ENCODE results near the gene PTBP3.

Gene PTBP3

GRCh38 chr9:112173489-112174221, 159.8 kb downstream of the PTBP3 start:
- Histone ChIP-seq H2BK15ac (replicated peaks; ENCODE audit: low read depth) (no peak overlapping the region), H3K79me2 (ENCODE audit: control insufficient read depth, insufficient read depth, low read length) (no peaks in the 10 kb centered on the region), H2AK5ac (ENCODE audit: low read length) (peak overlapping the region; percentile 25), H4K8ac (ENCODE audit: low read depth, low read length) (no peak overlapping the region), H3K79me1 (ENCODE audit: low read length) (no peaks in the 10 kb centered on the region), H3K9ac (ENCODE audit: low read length) (no peak overlapping the region), H4K5ac (ENCODE audit: low read length) (no peak overlapping the region), H3K27me3 (ENCODE audit: insufficient read depth, low read length, poor library complexity) (no peaks in the 10 kb centered on the region), H3K4ac (ENCODE audit: low read depth, low read length) (no peak overlapping the region), H3K4me3 (ENCODE audit: low read length) (no peak overlapping the region), H3K4me1 (ENCODE audit: control insufficient read depth, low read depth, low read length) (peaks cover 2% of the 10 kb centered on the region), H3K18ac (ENCODE audit: low read length) (no peak overlapping the region), H3K23ac (ENCODE audit: low read length) (no peak overlapping the region), H2BK120ac (ENCODE audit: low read depth, low read length) (no peak overlapping the region), H2BK5ac (ENCODE audit: low read length) (no peak overlapping the region), H3K4me2 (ENCODE audit: low read length) (no peak overlapping the region), H3K27ac (ENCODE audit: low read depth, low read length) (no peak overlapping the region), H3K36me3 (ENCODE audit: control insufficient read depth, insufficient read depth, low read length) (no peaks in the 10 kb centered on the region), H3K56ac (ENCODE audit: low read length) (peak overlapping the region; percentile 19)
- no CpG with 5 or more reads among the region's 18 CpGs for WGBS (ENCODE audit: extremely low coverage, insufficient coverage, low lambda C conversion rate)
- DNase-seq: no peak

- no peaks in the 10 kb centered on the region for H3K36me3 ChIP-seq (ENCODE audit: control insufficient read depth, insufficient read depth, low read length)
- no peak overlapping the region for H3K4ac ChIP-seq (ENCODE audit: low read depth, low read length)
- no peak overlapping the region for H4K5ac ChIP-seq (ENCODE audit: low read length)
- no CpG with 5 or more reads among the region's 5 CpGs for whole genome bisulfite sequencing (ENCODE audit: extremely low coverage, insufficient coverage, low lambda C conversion rate)
- no peak for DNase-seq
- H3K27ac ChIP-seq (ENCODE audit: low read depth, low read length): no peak overlapping the region
- no peak overlapping the region for H3K9ac ChIP-seq (ENCODE audit: low read length)
- H3K4me1 ChIP-seq (ENCODE audit: control insufficient read depth, low read depth, low read length): peaks cover 2% of the 10 kb centered on the region
- H3K4me3 ChIP-seq (ENCODE audit: low read length): no peak overlapping the region
- no peak overlapping the region for H3K4me2 ChIP-seq (ENCODE audit: low read length)
- H3K23ac ChIP-seq (ENCODE audit: low read length): no peak overlapping the region
- H3K79me1 ChIP-seq (ENCODE audit: low read length): no peaks in the 10 kb centered on the region
- H4K8ac ChIP-seq (ENCODE audit: low read depth, low read length): no peak overlapping the region
- H3K18ac ChIP-seq (ENCODE audit: low read length): no peak overlapping the region
- H2BK120ac ChIP-seq (ENCODE audit: low read depth, low read length): no peak overlapping the region
- no peak overlapping the region for H3K56ac ChIP-seq (ENCODE audit: low read length)
- no peaks in the 10 kb centered on the region for H3K27me3 ChIP-seq (ENCODE audit: insufficient read depth, low read length, poor library complexity)
- H2AK5ac ChIP-seq (ENCODE audit: low read length): no peak overlapping the region
- no peak overlapping the region for H2BK15ac ChIP-seq (replicated peaks; ENCODE audit: low read depth)
- no peaks in the 10 kb centered on the region for H3K79me2 ChIP-seq (ENCODE audit: control insufficient read depth, insufficient read depth, low read length)
- H2BK5ac ChIP-seq (ENCODE audit: low read length): no peak overlapping the region
Observed at GRCh38 chr9:112170968-112171367, 162.5 kb downstream of the PTBP3 start.

GRCh38 chr9:112170235-112170634, 163.2 kb downstream of the PTBP3 start:
- WGBS (ENCODE audit: extremely low coverage, insufficient coverage, low lambda C conversion rate): no CpG with 5 or more reads among the region's 4 CpGs
- Histone ChIP-seq H3K79me2 (ENCODE audit: control insufficient read depth, insufficient read depth, low read length) (no peaks in the 10 kb centered on the region), H3K27ac (ENCODE audit: low read depth, low read length) (no peak overlapping the region), H3K4me2 (ENCODE audit: low read length) (no peak overlapping the region), H3K79me1 (ENCODE audit: low read length) (no peaks in the 10 kb centered on the region), H2AK5ac (ENCODE audit: low read length) (no peak overlapping the region), H2BK15ac (replicated peaks; ENCODE audit: low read depth) (no peak overlapping the region), H2BK120ac (ENCODE audit: low read depth, low read length) (no peak overlapping the region), H2BK5ac (ENCODE audit: low read length) (no peak overlapping the region), H3K56ac (ENCODE audit: low read length) (no peak overlapping the region), H4K8ac (ENCODE audit: low read depth, low read length) (no peak overlapping the region), H3K4me3 (ENCODE audit: low read length) (no peak overlapping the region), H4K5ac (ENCODE audit: low read length) (no peak overlapping the region), H3K36me3 (ENCODE audit: control insufficient read depth, insufficient read depth, low read length) (no peaks in the 10 kb centered on the region), H3K4me1 (ENCODE audit: control insufficient read depth, low read depth, low read length) (peaks cover 2% of the 10 kb centered on the region), H3K23ac (ENCODE audit: low read length) (no peak overlapping the region), H3K18ac (ENCODE audit: low read length) (no peak overlapping the region), H3K4ac (ENCODE audit: low read depth, low read length) (no peak overlapping the region), H3K27me3 (ENCODE audit: insufficient read depth, low read length, poor library complexity) (no peaks in the 10 kb centered on the region), H3K9ac (ENCODE audit: low read length) (no peak overlapping the region)
- DNase-seq: peak; percentile 62

- WGBS (ENCODE audit: extremely low coverage, insufficient coverage, low lambda C conversion rate): no CpG with 5 or more reads among the region's 6 CpGs
Observed at GRCh38 chr9:112169368-112169767, 164.1 kb downstream of the PTBP3 start.

GRCh38 chr9:112168197-112168596, 165.2 kb downstream of the PTBP3 start:
- no CpG with 5 or more reads among the region's 3 CpGs for WGBS (ENCODE audit: extremely low coverage, insufficient coverage, low lambda C conversion rate)
- H3K27ac ChIP-seq (ENCODE audit: low read depth, low read length): no peak overlapping the region

More at GRCh38 chr9:112169368-112169767, 164.1 kb downstream of the PTBP3 start:
- no peak overlapping the region for H2BK120ac ChIP-seq (ENCODE audit: low read depth, low read length)
- H3K36me3 ChIP-seq (ENCODE audit: control insufficient read depth, insufficient read depth, low read length): no peaks in the 10 kb centered on the region
- H3K4me1 ChIP-seq (ENCODE audit: control insufficient read depth, low read depth, low read length): peaks cover 2% of the 10 kb centered on the region
- H3K23ac ChIP-seq (ENCODE audit: low read length): no peak overlapping the region
- no peak overlapping the region for H3K56ac ChIP-seq (ENCODE audit: low read length)
- H3K4me2 ChIP-seq (ENCODE audit: low read length): no peak overlapping the region
- H4K8ac ChIP-seq (ENCODE audit: low read depth, low read length): no peak overlapping the region
- no peak overlapping the region for H2BK5ac ChIP-seq (ENCODE audit: low read length)
- no peak overlapping the region for H3K9ac ChIP-seq (ENCODE audit: low read length)
- DNase-seq: no peak
- no peak overlapping the region for H3K4me3 ChIP-seq (ENCODE audit: low read length)
- H2BK15ac ChIP-seq (replicated peaks; ENCODE audit: low read depth): no peak overlapping the region
- no peak overlapping the region for H4K5ac ChIP-seq (ENCODE audit: low read length)
- no peaks in the 10 kb centered on the region for H3K79me2 ChIP-seq (ENCODE audit: control insufficient read depth, insufficient read depth, low read length)
- no peak overlapping the region for H2AK5ac ChIP-seq (ENCODE audit: low read length)
- H3K4ac ChIP-seq (ENCODE audit: low read depth, low read length): no peak overlapping the region
- H3K79me1 ChIP-seq (ENCODE audit: low read length): no peaks in the 10 kb centered on the region
- no peak overlapping the region for H3K27ac ChIP-seq (ENCODE audit: low read depth, low read length)
- no peak overlapping the region for H3K18ac ChIP-seq (ENCODE audit: low read length)
- no peaks in the 10 kb centered on the region for H3K27me3 ChIP-seq (ENCODE audit: insufficient read depth, low read length, poor library complexity)

More at GRCh38 chr9:112168197-112168596, 165.2 kb downstream of the PTBP3 start:
- Histone ChIP-seq H2BK5ac (ENCODE audit: low read length) (no peak overlapping the region), H3K36me3 (ENCODE audit: control insufficient read depth, insufficient read depth, low read length) (no peaks in the 10 kb centered on the region), H3K9ac (ENCODE audit: low read length) (no peak overlapping the region), H3K79me1 (ENCODE audit: low read length) (no peaks in the 10 kb centered on the region), H3K23ac (ENCODE audit: low read length) (no peak overlapping the region), H3K4me3 (ENCODE audit: low read length) (no peak overlapping the region), H2AK5ac (ENCODE audit: low read length) (no peak overlapping the region), H4K5ac (ENCODE audit: low read length) (no peak overlapping the region), H3K18ac (ENCODE audit: low read length) (no peak overlapping the region), H3K56ac (ENCODE audit: low read length) (no peak overlapping the region), H3K4ac (ENCODE audit: low read depth, low read length) (no peak overlapping the region), H3K27me3 (ENCODE audit: insufficient read depth, low read length, poor library complexity) (no peaks in the 10 kb centered on the region), H2BK15ac (replicated peaks; ENCODE audit: low read depth) (no peak overlapping the region), H2BK120ac (ENCODE audit: low read depth, low read length) (no peak overlapping the region), H3K4me2 (ENCODE audit: low read length) (no peak overlapping the region), H3K79me2 (ENCODE audit: control insufficient read depth, insufficient read depth, low read length) (no peaks in the 10 kb centered on the region), H3K4me1 (ENCODE audit: control insufficient read depth, low read depth, low read length) (no peaks in the 10 kb centered on the region), H4K8ac (ENCODE audit: low read depth, low read length) (no peak overlapping the region)
- no peak for DNase-seq
